K562 (cell line): ENCODE measurements around the gene LDAH. TPM values are rescaled to one million over a fixed set of nuclear protein-coding genes. Genes with fewer than 3 reads are reported as not detected.

Experiments used
- CAMTA2 ChIP-seq: fragments of 250-450 bp; sonication (Bioruptor Pico); conservative IDR thresholded peaks from 2 replicates; pipeline ENCODE4 v1.5.1; 2022
- CEBPZ ChIP-seq: fragments of 150-350 bp; IDR thresholded peaks from 2 replicates; pipeline ENCODE4 v1.6.1; 2014; ENCODE audit warnings: low read depth, mild to moderate bottlenecking, low read length, borderline replicate concordance
- CUX1 ChIP-seq: fragments of 200-800 bp; sonication (Bioruptor generic); IDR thresholded peaks from 2 replicates; pipeline ENCODE4 v1.6.1; 2016; ENCODE audit warnings: missing genetic modification characterization, missing compliant biosample characterization
- DPF2 ChIP-seq: fragments of 450-650 bp; IDR thresholded peaks from 2 replicates; pipeline ENCODE4 v1.6.1; 2016
- ESRRB ChIP-seq: fragments of 250-450 bp; sonication (Bioruptor Pico); IDR thresholded peaks from 2 replicates; pipeline ENCODE4 v1.5.0; 2020; ENCODE audit warnings: mild to moderate bottlenecking, moderate library complexity, borderline replicate concordance
- MAX ChIP-seq: sonication (generic); formaldehyde crosslinking; IDR thresholded peaks from 2 replicates; pipeline ENCODE4 v1.9.0; 2022; ENCODE audit warnings: mild to moderate bottlenecking, missing genetic modification reagents
- MCM7 ChIP-seq, 2 experiments: fragments of 450-650 bp; IDR thresholded peaks; 2 replicates each; pipeline ENCODE4 v1.6.1; 2016 to 2018
- MLX ChIP-seq, 2 experiments: fragments of 450-650 bp in 1 of 2; sonication (generic) in 1 of 2; formaldehyde crosslinking; conservative IDR thresholded peaks; 2 replicates each; pipeline versions ENCODE4 v1.4.0 to v1.8.1; 2020 to 2022; ENCODE audit warnings: mild to moderate bottlenecking in 1 of 2, missing genetic modification reagents in 1 of 2
- NFIC ChIP-seq: fragments of 450-650 bp; IDR thresholded peaks from 2 replicates; pipeline ENCODE4 v1.6.1; 2017; ENCODE audit warnings: mild to moderate bottlenecking, inconsistent platforms
- PRMT5 ChIP-seq: sonication (generic); formaldehyde crosslinking; IDR thresholded peaks from 2 replicates; pipeline ENCODE4 v1.5.0; 2020; ENCODE audit warnings: missing genetic modification reagents
- ZFP91 ChIP-seq: sonication (generic); formaldehyde crosslinking; IDR thresholded peaks from 2 replicates; pipeline ENCODE4 v1.8.0; 2022; ENCODE audit warnings: mild to moderate bottlenecking, missing genetic modification reagents
- ZNF121 ChIP-seq: sonication (generic); formaldehyde crosslinking; conservative IDR thresholded peaks from 2 replicates; pipeline ENCODE4 v1.8.0; 2022; ENCODE audit warnings: missing genetic modification reagents
- ZNF263 ChIP-seq: sonication (generic); formaldehyde crosslinking; IDR thresholded peaks from 2 replicates; pipeline ENCODE4 v1.8.0; 2022; ENCODE audit warnings: mild to moderate bottlenecking, missing genetic modification reagents, borderline replicate concordance
- ZNF277 ChIP-seq: fragments of 250-450 bp; sonication (Bioruptor Pico); IDR thresholded peaks from 2 replicates; pipeline ENCODE4 v1.8.0; 2022; ENCODE audit warnings: inconsistent platforms, mild to moderate bottlenecking, moderate library complexity, borderline replicate concordance
- polyA plus RNA-seq, 8 experiments: library from polyadenylated mRNA; depleted of rRNA in 4 of 8; stranded (reverse) in 5 of 8; unstranded in 3 of 8; fragments of >200 nt; fragmentation: Nextera tagmentation in 2 of 8; fragmentation: Illumina TruSeq in 1 of 8; extraction: Ambion mirVana in 2 of 8; extraction: Trizol in 1 of 8; gene quantifications; 2 replicates each; pipeline versions ENCODE4 v1.2.1 to v1.2.3, GENCODE V29; 2011 to 2014; ENCODE audit warnings: inconsistent platforms in 1 of 8, missing spikeins in 1 of 8
- total RNA-seq, 7 experiments: library from RNA; depleted of rRNA in 6 of 7; stranded (reverse); fragments of >200 nt in 6 of 7; fragmentation: Illumina TruSeq in 2 of 7; extraction: Trizol in 2 of 7; gene quantifications; 2 replicates each; pipeline versions ENCODE4 v1.2.1 to v1.2.3, GENCODE V29; 2011 to 2021; ENCODE audit warnings: low replicate concordance in 1 of 7

The LDAH gene
- total and polyA plus RNA-seq, 9 of the 15 experiments (the other 6 are each of a cell fraction or from before 2014, with no cell fraction given) = 22.3 to 60.1 (median 40.0) TPM

GRCh38 chr2:20650877-20651730 lies 171.8 kb downstream of the LDAH start, which contains the start of gene HS1BP3 (continued):
- TF ChIP-seq MAX = no peak; the same call in 1 of the 2 replicates
- TF ChIP-seq MCM7 (IDR thresholded peaks at IDR 0.05) = no peak
- TF ChIP-seq MLX (CRISPR knock-in tag; conservative IDR thresholded peaks at IDR 0.05) = no peak
- TF ChIP-seq CAMTA2 (CRISPR knock-in tag) = no peak
- TF ChIP-seq ZNF121 (CRISPR knock-in tag) = no peak
- no peak for TF ChIP-seq CEBPZ
- TF ChIP-seq ZNF263 (CRISPR knock-in tag) = no peak
- TF ChIP-seq ZNF277 (CRISPR knock-in tag) = no peak
- TF ChIP-seq ESRRB (CRISPR knock-in tag) = no peak
- TF ChIP-seq NFIC = peak; percentile 7; the same call in 1 of the 2 replicates
- TF ChIP-seq ZFP91 (CRISPR knock-in tag) = no peak
- no peak for TF ChIP-seq PRMT5 (CRISPR knock-in tag)
- no peak for TF ChIP-seq DPF2
- no peak for TF ChIP-seq CUX1
